Measurements from ENCODE around the gene FTCD.

The FTCD gene

GRCh38 chr21:46124083-46124925 is 31.1 kb downstream of the FTCD start:
- DNase-seq (ENCODE audit: low spot score), result no peak

GRCh38 chr21:46122758-46123683 is 32.4 kb downstream of the FTCD start:
- no peak for DNase-seq (ENCODE audit: low spot score)

GRCh38 chr21:46122237-46122671 is 33.1 kb downstream of the FTCD start:
- DNase-seq (ENCODE audit: low spot score), result no peak

- no peak for DNase-seq (ENCODE audit: low spot score)
Observed at GRCh38 chr21:46121286-46122221, 33.8 kb downstream of the FTCD start.

- no peak for DNase-seq (ENCODE audit: low spot score)
Observed at GRCh38 chr21:46120301-46121285, 34.8 kb downstream of the FTCD start.

DNA sequence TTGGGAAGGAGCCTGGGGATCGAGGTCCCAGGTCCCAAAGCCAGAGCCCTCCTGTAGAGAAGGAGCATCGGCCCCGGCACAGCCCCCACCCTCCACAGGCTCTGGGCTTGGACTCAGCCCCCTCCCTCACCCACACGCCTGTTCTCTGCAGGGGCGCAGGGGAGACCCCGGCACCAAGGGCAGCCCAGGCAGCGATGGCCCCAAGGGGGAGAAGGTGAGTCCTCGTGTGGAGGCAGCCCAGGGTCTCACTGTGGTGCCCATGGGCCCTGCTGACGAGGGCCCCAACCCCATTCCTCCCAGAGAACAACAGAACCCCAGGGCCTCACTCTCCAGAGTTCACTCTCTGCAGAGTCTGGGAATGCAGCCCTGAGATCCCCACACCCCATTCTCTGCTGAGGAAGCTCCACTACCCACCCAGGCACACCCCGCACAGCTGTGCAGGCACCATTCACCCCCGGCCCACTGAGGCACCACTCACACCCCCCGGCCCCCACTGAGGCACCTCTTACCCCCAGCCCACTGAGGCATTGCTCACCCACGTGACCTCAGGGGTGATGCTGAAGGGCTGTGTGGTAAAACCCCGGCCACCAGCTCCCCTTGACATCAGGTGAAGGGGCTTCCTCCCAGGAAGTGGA is 35.6 kb downstream of the FTCD start:
- DNase-seq (ENCODE audit: low spot score), result no peak

DNA sequence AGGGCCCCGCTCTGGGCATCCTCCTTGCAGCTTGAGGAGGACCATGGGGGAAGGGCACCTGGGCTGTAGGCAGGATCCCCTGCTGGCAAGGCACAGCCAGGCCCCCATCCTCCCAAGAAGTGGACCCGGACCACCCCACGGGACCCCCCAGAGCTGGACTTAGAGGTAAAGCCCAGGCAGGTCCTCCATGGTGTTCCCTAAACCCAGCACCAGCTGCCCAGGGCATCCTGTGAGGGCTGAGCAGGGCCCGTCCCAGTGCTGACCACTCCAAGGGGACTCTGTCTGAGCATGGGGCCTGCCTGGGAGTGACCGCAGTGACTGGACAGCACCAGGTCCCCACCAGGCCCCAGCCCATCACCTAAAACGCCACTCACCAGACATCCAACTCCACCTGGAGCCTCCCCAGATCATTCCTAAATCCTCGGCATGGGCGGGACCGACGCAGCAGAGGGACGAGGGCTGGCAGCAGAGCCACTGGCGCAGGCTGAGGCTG is 36.2 kb downstream of the FTCD start:
- no peak for DNase-seq (ENCODE audit: low spot score)

DNA sequence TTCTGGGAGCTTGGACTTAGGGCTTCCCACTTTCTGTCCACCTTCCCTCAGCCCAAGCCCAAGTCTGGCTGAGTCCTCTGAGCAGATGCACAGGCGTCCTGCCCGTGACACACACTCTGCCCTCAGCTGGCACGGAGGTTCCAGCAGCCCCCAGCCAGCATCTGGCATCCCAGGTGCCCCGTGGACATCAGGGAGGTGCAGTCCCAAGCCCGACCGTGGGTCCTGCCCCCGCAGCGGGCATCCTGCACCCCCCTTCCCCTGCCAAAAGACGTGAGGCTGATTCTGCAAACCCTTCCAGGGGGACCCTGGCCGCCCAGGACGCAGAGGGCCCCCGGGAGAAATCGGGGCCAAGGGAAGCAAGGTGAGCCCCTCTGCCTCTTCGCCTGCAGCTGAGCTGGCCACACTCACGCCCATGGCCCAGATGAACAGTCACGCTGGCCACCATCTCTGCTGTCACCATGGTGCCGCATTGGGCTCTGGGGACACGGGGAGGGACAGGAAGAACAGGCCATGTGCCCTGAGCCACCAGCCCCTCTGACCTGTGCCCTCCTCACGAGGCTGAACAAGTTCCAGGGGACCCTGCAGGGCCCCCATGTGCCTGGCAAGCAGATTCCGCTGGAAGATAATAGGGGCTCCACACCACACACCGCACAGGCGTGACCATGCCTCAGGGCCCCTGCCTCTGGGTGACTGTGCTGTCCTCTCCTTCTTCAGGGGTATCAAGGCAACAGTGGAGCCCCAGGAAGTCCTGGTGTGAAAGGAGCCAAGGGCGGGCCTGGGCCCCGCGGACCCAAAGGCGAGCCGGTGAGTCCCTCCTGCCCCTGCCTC is 36.8 kb downstream of the FTCD start:
- DNase-seq (ENCODE audit: low spot score), result no peak

- no peak for DNase-seq (ENCODE audit: low spot score)
Observed at GRCh38 chr21:46117586-46118315, 37.6 kb downstream of the FTCD start.

DNA sequence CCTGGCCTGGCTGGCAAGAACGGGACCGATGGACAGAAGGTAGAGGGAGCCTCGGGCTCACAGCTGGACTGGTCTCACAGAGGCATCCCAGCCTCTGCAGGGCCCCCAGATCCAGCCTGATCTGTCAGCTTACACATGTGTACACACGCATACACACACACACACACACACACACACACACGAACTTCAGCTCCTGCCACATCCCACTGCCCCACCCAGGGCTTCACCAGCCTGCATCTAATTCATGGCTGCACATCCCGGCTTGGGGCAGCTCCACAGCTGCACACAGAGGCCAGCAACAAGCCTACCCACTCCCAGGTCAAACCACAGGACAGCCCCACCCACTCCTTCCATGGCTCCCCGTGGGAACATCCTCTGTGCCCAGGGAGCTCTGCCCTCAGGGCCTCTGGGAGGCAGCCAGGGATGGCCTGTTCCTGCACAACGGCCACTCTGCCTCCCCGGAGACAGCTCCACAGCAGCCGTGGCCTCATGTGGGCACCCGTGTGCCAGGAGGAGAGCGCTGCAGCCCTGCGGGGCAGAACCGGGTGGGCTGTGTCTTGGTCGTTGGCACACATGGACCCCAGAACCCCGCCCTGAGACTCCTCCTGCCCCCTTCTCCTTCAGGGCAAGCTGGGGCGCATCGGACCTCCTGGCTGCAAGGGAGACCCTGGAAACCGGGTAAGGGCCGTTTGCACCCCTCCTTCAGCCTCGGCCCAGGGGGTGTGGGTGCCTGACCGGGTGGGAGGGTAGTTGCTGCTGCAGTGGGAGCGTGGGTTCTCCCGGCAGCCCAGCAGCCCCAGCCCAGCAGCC is 38.4 kb downstream of the FTCD start:
- DNase-seq (ENCODE audit: low spot score), result no peak

GRCh38 chr21:46116189-46116775 is 39.1 kb downstream of the FTCD start:
- no peak for DNase-seq (ENCODE audit: low spot score)

GRCh38 chr21:46115441-46116188 is 39.8 kb downstream of the FTCD start:
- DNase-seq (ENCODE audit: low spot score), result no peak

DNA sequence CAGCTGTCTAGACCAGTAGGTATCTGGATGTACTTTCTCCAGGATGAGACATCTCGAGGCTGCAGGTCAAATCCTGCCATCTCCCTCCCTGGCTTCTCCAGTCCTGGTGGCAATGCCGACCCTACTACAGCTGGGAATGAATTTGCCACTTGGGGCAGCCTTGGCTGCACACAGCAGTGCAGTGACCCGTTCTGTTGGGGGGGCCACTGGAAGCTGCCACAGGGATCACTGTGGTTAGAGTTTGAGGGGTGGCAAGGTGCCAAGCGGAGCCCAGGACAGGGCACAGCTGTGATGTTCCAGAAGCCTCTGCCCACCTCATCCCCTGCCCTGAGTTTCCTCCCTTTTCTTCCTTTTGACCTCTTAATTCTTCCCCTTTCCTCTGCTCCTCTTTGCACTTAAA is 40.4 kb downstream of the FTCD start:
- no peak for DNase-seq (ENCODE audit: low spot score)

DNA sequence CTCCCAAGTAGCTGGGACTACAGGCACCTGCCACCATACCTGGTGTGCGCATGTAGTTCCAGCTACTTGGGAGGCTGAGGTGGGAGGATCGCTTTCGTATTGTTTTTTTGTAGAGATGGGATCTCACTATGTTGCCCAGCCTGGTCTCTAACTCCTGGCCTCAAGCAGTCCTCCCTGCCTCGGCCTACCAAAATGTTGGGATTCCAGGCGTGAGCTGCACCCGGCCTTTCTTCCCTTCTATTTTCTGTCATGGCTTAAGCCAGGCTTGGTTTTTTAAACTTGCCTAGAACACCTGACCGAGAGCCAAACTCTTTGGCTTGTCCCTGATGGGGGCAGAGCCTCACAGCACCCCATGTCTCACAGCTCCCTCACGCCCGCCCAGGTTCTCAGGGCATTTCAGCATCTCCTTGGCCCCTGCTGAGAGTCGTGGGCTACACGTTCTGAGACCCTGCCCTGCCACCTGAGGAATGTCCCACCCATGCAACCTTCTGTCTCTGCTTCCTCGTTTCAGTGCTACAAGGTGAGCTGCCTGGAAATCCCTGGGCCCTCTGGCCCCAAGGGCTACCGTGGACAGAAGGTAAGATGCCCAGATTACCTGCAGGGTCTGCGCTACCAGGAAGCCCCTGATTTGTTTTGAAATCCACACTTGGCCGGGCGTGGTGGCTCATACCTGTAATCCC is 41.7 kb downstream of the FTCD start:
- DNase-seq (ENCODE audit: low spot score), result no peak

- no peak for DNase-seq (ENCODE audit: low spot score)
Observed at GRCh38 chr21:46112725-46113215, 42.6 kb downstream of the FTCD start.

Data from kidney tubule cell (primary cell).